ENCODE measurements around the gene TUBB3. TPM values are rescaled to one million over a fixed set of nuclear protein-coding genes. Genes with fewer than 3 reads are reported as not detected.
"Not testable (repeated sequence)": the region's sequence is repeated elsewhere in the genome, so short reads cannot be mapped to it uniquely, and the experiment has no call there.

The TUBB3 gene
- total and polyA plus RNA-seq, 2 of the 8 experiments (the other 6 are each of a cell fraction or from before 2014, with no cell fraction given): 275 to 393 TPM

DNA sequence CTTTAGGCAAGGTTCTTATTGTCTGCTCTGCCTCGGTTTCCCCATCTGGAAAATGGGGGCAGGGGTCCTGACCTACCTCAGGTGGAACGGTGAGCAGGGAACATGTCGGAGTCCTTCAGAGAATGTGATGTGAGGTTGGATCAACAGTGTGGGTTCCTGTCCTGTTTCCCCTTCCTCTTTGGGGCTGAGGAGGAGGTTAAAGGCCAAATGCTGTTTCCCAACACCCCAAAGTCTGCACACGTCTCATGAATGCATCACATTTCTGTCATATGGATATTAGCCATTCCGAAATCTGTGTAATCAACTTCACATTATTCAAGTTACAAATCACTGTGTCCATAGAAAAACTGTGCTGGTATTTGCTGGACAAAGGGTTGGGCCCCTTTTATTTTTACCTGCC, 44.3 kb downstream of the TUBB3 start:
- H3K56ac ChIP-seq (replicated peaks; ENCODE audit: insufficient read length, low read depth, low read length); H2BK20ac ChIP-seq (ENCODE audit: low read length); H4K5ac ChIP-seq (ENCODE audit: insufficient read length, low read depth, low read length); H4K8ac ChIP-seq (ENCODE audit: extremely low read depth, insufficient read depth, low read length); H3K4me1 ChIP-seq (replicated peaks in 1 of 4; ENCODE audit: control insufficient read depth in 3 of 4, insufficient read depth in 4 of 4, low read length in 3 of 4); H4K91ac ChIP-seq (replicated peaks; ENCODE audit: insufficient read length, low read length); H2BK12ac ChIP-seq (ENCODE audit: low read depth, low read length); H2BK120ac ChIP-seq (replicated peaks; ENCODE audit: low read depth, low read length); H2AK5ac ChIP-seq (ENCODE audit: low read depth, low read length); H2BK5ac ChIP-seq (ENCODE audit: low read depth, low read length); H2AFZ ChIP-seq (ENCODE audit: low read length); H2BK15ac ChIP-seq (ENCODE audit: low read length); H3K79me1 ChIP-seq (ENCODE audit: low read depth, low read length); H3K4me2 ChIP-seq (ENCODE audit: insufficient read depth in 1 of 2, low read depth in 2 of 2, low read length in 2 of 2); H3K14ac ChIP-seq (ENCODE audit: insufficient read length); H3K18ac ChIP-seq (ENCODE audit: extremely low read depth, low read length); H3K4me3 ChIP-seq (ENCODE audit: extremely low read depth in 1 of 4, insufficient read depth in 2 of 4, low read depth in 3 of 4, low read length in 4 of 4); DNase-seq (ENCODE audit: low read depth in 1 of 2, low spot score in 2 of 2); H3K27ac ChIP-seq (ENCODE audit: low read depth, low read length); CTCF ChIA-PET (ENCODE audit: partially characterized antibody); H3K23ac ChIP-seq (ENCODE audit: insufficient read length); H3K36me3 ChIP-seq (ENCODE audit: control insufficient read depth in 2 of 4, insufficient read depth in 4 of 4, low read length in 3 of 4); H3K9ac ChIP-seq (replicated peaks in 1 of 4; ENCODE audit: extremely low read depth in 1 of 4, low read depth in 3 of 4, low read length in 3 of 4); H3K4ac ChIP-seq (replicated peaks; ENCODE audit: insufficient read length, low read depth, low read length); H4K20me1 ChIP-seq (replicated peaks in 1 of 2; ENCODE audit: control insufficient read depth in 1 of 2, insufficient read depth in 2 of 2, low read length in 2 of 2); H3K27me3 ChIP-seq (replicated peaks in 1 of 4; ENCODE audit: control insufficient read depth in 3 of 4, extremely low read depth in 1 of 4, insufficient read depth in 3 of 4, low read length in 3 of 4): not testable (repeated sequence)
- Histone ChIP-seq H3K23me2 (ENCODE audit: low read depth, low read length) (peaks cover 11% of the 10 kb centered on the region), H3K9me3 (ENCODE audit: insufficient read depth in 2 of 2, low read depth in 1 of 2, low read length in 1 of 2) (peaks cover 10 to 11% of the 10 kb centered on the region in 2 experiments; a peak in 3 of 4 replicates), H3K79me2 (ENCODE audit: control insufficient read depth in 1 of 2, insufficient read depth in 2 of 2, low read length in 2 of 2) (peaks cover 3 to 11% of the 10 kb centered on the region in 2 experiments; a peak in 1 of 4 replicates)
- FAIRE-seq: peak; percentile 7
- POLR2A ChIA-PET (ENCODE audit: partially characterized antibody): interaction anchor here (1.0 kb wide), 1 partner anchor 10 kb away, joined by 3 read pairs; no protein-coding TSS in a partner anchor
- WGBS, 2 experiments (ENCODE audit: extremely low coverage in 1 of 2, insufficient coverage in 1 of 2, insufficient read length in 1 of 2, insufficient replicate concordance in 2 of 2, low coverage in 1 of 2, low lambda C conversion rate in 2 of 2, missing lambda C conversion rate in 1 of 2): 96% methylated on average over 5 of the region's 5 CpGs; no CpG with 5 or more reads in 1 of the 2 experiments

DNA sequence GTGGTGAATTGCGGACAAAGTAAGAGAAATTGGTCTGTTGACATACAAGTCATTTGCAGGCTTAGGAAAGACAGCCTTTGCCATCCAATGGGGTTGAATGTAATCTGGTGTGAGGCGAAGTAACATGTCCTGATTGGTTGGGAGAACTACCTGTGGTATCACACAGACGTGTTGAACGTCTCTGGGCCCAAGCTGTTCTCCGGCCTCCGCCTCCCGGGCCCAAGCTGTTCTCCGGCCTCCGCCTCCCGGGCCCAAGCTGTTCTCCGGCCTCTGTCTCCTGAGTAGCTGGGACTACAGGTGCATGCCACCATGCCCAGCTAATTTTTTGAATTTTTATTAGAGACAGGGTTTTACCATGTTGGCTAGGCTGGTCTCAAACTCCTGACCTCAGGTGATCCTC, 44.9 kb downstream of the TUBB3 start:
- not testable (repeated sequence) for H2BK120ac ChIP-seq (replicated peaks; ENCODE audit: low read depth, low read length); H3K27me3 ChIP-seq (replicated peaks in 1 of 4; ENCODE audit: control insufficient read depth in 3 of 4, extremely low read depth in 1 of 4, insufficient read depth in 3 of 4, low read length in 3 of 4); H3K27ac ChIP-seq (ENCODE audit: low read depth, low read length); H3K4me1 ChIP-seq (replicated peaks in 1 of 4; ENCODE audit: control insufficient read depth in 3 of 4, insufficient read depth in 4 of 4, low read length in 3 of 4); H3K18ac ChIP-seq (ENCODE audit: extremely low read depth, low read length); H2BK15ac ChIP-seq (ENCODE audit: low read length); H4K91ac ChIP-seq (replicated peaks; ENCODE audit: insufficient read length, low read length); H3K4me2 ChIP-seq (ENCODE audit: insufficient read depth in 1 of 2, low read depth in 2 of 2, low read length in 2 of 2); H2AK5ac ChIP-seq (ENCODE audit: low read depth, low read length); H3K14ac ChIP-seq (ENCODE audit: insufficient read length); DNase-seq (ENCODE audit: low read depth in 1 of 2, low spot score in 2 of 2); FAIRE-seq; H3K9ac ChIP-seq (replicated peaks in 1 of 4; ENCODE audit: extremely low read depth in 1 of 4, low read depth in 3 of 4, low read length in 3 of 4); H3K4me3 ChIP-seq (ENCODE audit: extremely low read depth in 1 of 4, insufficient read depth in 2 of 4, low read depth in 3 of 4, low read length in 4 of 4); H3K56ac ChIP-seq (replicated peaks; ENCODE audit: insufficient read length, low read depth, low read length); H4K20me1 ChIP-seq (replicated peaks in 1 of 2; ENCODE audit: control insufficient read depth in 1 of 2, insufficient read depth in 2 of 2, low read length in 2 of 2); H2BK5ac ChIP-seq (ENCODE audit: low read depth, low read length); H2BK20ac ChIP-seq (ENCODE audit: low read length); H3K4ac ChIP-seq (replicated peaks; ENCODE audit: insufficient read length, low read depth, low read length); H3K23ac ChIP-seq (ENCODE audit: insufficient read length); H3K36me3 ChIP-seq (ENCODE audit: control insufficient read depth in 2 of 4, insufficient read depth in 4 of 4, low read length in 3 of 4); H2AFZ ChIP-seq (ENCODE audit: low read length); H4K5ac ChIP-seq (ENCODE audit: insufficient read length, low read depth, low read length); H3K79me1 ChIP-seq (ENCODE audit: low read depth, low read length); H4K8ac ChIP-seq (ENCODE audit: extremely low read depth, insufficient read depth, low read length); H2BK12ac ChIP-seq (ENCODE audit: low read depth, low read length)
- Histone ChIP-seq H3K23me2 (ENCODE audit: low read depth, low read length) (peaks cover 11% of the 10 kb centered on the region), H3K9me3 (ENCODE audit: insufficient read depth in 2 of 2, low read depth in 1 of 2, low read length in 1 of 2) (peaks cover 10 to 11% of the 10 kb centered on the region in 2 experiments; a peak in 3 of 4 replicates), H3K79me2 (ENCODE audit: control insufficient read depth in 1 of 2, insufficient read depth in 2 of 2, low read length in 2 of 2) (peaks cover 3 to 13% of the 10 kb centered on the region in 2 experiments; a peak in 2 of 4 replicates)
- 92% methylated on average over 11 of the region's 11 CpGs; no CpG with 5 or more reads in 1 of the 2 experiments for WGBS, 2 experiments (ENCODE audit: extremely low coverage in 1 of 2, insufficient coverage in 1 of 2, insufficient read length in 1 of 2, insufficient replicate concordance in 2 of 2, low coverage in 1 of 2, low lambda C conversion rate in 2 of 2, missing lambda C conversion rate in 1 of 2)
- CTCF ChIA-PET (ENCODE audit: partially characterized antibody): interaction anchor here (0.9 kb wide), 1 partner anchor 9 kb away, joined by 3 read pairs; no protein-coding TSS in a partner anchor
- POLR2A ChIA-PET (ENCODE audit: partially characterized antibody): interaction anchor here (0.8 kb wide), 1 partner anchor 17 kb away, joined by 3 read pairs; no protein-coding TSS in a partner anchor
